ENCODE data around the gene PARM1.

DNA sequence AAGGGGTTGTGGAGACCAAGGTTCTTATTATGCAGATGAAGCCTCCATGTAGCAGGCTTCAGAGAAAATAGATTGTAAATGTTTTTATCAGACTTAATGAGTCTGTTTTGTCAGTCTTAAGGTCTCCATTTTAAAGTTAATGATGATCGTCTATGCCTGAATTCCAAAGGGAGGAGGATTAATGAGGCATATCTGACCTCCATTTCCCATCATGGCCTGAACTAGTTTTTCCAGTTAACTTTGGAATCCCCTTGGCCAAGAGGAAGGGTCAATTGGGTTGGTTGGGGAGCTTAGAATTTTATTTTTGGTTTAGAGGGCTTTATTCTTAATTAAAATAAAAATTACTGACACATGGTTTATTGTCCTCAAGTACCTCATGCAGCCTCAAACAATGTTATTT lies 6.9 kb upstream of the PARM1 start:
- TF ChIP-seq, protein P1, sequence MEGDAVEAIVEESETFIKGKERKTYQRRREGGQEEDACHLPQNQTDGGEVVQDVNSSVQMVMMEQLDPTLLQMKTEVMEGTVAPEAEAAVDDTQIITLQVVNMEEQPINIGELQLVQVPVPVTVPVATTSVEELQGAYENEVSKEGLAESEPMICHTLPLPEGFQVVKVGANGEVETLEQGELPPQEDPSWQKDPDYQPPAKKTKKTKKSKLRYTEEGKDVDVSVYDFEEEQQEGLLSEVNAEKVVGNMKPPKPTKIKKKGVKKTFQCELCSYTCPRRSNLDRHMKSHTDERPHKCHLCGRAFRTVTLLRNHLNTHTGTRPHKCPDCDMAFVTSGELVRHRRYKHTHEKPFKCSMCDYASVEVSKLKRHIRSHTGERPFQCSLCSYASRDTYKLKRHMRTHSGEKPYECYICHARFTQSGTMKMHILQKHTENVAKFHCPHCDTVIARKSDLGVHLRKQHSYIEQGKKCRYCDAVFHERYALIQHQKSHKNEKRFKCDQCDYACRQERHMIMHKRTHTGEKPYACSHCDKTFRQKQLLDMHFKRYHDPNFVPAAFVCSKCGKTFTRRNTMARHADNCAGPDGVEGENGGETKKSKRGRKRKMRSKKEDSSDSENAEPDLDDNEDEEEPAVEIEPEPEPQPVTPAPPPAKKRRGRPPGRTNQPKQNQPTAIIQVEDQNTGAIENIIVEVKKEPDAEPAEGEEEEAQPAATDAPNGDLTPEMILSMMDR (IDR thresholded peaks at IDR 0.05; ENCODE audit: insufficient read depth, low read length, poor library complexity, severe bottlenecking), result no peak
- no peak for TF ChIP-seq EZH2phosphoT487 (conservative IDR thresholded peaks at IDR 0.05; ENCODE audit: low read length)

All from SU-DHL-6 (cell line).